ENCODE data around the gene MRPL36.
A peak's percentile ranks its signal among the peaks of the same experiment; 100 is the strongest.

The MRPL36 gene

DNA sequence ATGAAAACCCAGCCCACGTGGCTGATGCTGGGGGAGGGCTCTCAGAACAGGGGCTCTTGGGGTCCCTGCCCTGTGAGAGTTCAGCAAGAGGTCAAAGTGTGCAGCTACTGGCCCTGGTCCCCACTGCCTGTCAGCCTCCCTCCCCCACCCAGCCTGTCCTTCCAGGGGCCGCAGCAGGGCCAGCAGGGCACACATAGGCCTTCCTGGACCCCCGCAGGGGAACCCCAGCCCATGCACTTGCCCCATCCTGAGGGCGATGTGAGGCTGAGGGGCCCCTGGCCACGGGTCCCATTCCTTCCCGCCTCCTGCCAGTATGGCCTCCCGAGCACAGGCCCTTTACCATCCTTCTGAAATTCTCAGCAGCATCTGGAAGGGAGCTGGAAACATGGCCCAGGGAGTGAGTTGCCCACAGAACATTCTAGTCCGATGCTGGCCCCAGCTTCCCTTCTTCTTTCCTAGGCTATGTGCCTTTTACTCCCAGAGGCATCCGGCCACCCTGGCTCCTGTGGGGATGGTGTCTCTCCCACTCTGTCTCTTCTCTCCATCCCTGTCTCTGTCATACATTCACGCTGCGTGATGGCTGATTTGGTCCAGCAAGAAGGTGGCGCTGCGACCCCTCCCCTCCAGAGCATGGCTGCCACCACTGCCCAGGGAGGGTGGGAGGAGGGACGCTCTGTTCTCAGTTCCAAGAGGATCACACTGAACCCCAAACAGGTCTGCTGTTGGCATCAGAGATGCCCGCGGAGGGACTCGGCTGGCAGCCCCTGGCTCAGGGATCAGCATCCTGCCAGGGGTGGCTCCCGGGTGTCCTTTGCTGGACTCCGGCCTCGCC lies 19.6 kb downstream of the MRPL36 start:
- DNase-seq, result no peak

DNA sequence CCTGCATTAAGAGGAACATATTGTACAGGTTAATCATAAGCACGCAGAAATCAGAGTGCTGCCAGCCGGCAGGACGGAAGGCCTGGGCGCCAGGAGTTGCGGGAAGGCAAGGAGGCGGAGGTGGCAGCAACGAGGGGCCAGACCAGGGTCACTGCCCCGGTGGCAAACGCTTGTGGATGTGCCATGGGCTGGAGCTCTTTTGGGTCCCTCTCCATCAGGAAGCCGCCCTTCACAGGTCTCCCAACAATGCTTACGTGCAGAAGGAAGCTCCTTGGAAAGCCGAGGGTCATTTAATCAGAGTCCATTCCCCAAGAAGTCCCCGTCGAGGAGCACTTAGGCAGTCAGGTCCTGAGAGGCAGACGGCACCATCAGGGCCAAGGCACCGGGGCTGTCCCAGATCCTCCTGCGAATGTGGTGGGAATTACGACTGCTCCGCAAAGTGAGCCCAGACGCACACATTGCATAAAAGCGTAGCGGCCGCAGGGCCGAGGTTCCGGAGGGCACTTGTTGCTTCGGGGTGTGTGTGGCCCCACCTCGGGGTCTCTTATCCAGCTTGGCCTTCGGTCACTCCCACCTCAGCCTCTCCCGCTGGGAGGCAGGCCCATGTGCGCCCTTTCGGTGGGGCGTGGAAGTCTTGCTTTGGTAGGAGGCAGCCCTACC lies 20.5 kb downstream of the MRPL36 start:
- DNase-seq, result no peak

DNA sequence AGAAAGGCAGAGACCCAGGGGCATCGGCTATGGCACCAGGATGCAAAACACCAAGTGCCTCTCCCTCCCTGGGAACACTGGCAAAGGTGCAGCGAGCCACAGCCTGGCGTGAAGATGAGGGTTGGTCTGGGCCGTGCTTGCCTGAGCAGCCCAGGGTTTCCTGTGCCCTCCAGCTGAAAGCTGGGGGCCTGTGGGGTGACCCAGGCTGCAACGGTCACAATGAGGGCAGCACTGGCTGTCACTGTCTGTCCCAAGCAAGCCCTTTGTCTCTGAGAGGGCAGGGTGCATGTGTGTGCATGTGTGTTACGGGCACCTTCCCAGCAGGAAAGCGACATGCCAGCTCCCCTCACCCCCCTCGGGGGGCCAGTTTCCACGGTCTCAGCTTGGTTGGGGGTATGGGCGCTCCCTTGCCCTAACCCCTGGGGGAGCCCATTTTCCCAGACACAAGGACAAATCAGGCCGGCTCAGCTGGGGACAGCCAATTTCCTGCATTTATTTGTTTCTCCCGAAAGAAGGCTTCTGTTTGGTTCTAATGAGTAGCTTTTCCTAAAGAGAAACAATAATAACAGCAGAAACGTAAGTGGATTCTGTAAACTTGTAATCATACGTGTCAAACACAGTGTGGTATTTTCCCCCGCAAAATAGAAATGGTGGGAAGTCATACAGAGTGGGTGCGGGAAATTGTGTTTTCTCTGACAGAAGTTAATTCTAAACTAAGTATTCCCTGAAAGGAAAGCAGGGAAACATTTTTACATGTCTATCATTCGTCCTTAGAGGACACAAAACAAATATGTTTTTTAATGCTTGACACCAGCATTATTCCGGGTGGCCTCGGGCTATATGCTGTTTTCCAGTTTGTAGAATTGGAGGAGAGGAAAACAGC lies 21.3 kb downstream of the MRPL36 start:
- DNase-seq, result no peak

DNA sequence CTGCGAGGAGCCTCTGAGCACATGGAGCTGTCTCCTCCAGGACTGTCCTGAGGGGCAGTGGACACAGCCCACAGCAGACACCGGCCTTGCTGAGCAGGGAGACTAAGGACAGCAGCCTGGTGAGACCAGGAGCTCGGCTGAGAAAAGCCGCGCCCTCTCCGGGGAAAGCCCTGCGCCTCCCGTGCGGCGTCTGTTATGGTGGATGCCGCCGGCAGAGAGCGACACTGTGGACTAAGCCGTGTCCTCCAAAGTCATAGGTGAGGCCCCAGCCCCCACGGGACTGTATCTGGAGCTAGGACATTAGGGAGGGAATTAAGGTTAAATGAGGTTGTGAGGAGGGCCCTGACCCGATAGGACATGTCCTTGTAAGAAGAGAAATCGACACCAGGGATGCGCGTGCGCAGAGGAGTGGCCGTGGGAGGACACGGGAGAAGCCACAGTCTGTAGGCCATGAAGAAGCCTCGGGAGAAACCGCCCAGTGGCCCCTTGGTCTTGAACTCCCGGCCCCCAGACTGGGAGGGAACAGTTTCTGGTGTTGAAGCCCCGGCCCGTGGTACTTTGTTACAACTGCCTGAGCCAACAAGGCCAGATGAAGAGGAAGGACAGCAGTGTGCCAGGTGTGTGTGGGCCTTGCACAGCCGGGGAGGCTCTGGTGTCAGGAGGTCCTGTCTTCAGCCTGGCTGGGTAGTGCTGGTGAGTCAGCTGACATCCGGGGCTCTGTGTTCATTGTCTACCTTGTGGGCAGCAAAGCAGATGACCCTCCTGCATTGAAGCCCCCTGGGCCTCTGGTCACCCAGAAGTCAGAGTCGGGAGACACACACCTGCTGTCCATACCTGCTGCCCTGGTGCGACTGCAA lies 22.1 kb downstream of the MRPL36 start:
- no peak for DNase-seq

DNA sequence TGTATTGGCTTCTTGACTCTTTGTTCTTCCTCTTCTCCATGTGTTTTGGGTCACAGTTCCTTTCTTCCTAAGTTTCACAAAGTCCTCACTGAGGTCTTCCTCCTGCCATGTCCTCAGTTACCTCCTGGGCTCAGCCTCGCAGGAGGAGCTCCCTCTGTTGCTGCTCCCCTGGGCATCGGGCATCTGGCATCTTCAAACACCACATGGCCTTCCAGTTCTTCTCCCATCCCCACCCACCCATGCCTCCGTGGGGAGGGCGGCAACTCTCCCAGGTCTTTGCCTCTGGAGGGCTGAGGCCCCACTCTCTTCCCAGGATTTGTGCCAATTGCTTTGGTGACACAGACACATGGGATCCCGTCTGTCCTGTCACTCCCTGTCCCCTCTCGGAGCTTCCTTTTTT lies 22.8 kb downstream of the MRPL36 start:
- DNase-seq, result no peak

DNA sequence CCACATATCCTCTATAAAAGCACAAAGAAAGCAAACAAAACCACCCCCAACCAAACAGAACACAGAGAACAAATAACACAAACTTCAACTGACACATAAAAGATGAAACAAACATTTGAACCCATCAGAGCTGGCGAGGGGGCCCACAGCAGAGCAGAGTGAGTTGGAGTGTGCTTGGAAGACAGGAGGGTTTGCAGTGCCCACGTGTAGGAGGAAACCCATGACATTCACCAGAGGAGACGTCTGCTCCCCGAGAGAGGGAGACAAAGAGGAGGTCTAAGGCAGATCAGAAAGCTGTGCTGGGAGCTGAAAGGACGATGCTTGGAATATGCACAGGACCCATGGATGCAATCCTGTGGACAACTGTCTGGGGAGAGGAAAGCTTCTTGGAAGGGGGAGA lies 27.0 kb downstream of the MRPL36 start:
- no peak for DNase-seq

DNA sequence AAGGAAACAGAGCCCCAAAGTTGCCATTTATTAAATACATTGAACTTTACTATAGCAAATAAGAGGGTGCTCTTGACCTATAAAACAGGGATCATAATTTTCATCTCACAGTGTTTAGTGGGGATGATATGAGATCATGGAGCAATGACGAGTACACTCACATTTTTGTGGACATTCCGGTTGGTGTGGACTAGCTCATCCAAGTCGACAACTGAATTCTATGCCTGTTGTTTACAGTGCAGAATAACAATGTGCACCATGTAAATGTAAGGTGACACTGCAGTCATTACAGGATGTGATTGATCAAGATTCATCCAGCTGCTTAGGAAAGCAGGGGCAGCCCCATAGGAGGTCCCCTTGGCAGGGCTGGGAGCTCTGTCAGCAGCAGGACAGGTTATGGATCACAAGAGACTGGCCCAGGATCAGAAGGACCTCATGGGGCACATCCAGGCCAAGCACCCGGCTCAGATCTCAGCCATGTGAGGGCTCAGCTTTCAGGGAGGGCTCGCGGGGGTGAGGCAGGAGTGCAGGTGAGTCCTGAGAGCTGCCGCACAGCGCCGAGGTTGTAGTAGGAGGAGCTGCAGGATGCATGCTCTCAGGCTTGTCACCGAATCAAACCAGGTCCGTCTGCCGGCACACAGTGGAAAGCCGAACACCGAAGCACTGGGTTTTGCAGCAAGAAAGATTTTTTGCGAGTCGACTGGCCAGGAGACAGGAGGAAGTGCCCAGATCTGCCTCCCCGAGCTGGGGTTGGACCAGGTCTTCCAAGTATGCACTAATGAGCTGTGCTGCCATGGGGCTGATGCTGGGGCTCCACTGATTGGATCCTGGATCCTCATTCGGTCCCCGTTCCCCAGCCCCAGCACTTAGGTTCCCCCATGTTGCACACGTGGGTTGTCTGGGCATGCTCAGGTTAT lies 28.2 kb downstream of the MRPL36 start:
- DNase-seq, result no peak

DNA sequence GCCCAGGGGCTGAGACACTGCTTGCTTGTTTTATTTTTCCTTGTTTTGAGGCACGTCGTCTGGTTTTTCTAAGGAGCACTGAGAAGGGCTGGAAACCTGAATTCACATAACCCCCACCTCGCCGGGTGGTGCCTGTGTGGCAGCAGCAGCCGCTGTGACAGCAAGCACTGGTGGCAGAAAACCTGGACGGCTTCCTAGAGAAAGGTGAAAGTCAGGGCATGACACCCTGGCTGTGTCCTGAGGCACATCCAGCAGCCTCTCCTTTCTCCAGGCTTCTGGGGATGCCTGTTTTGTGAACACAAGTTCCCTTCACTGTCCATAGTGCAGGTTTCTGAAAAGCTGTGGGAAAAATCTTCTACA lies 29.2 kb downstream of the MRPL36 start:
- DNase-seq, result no peak

DNA sequence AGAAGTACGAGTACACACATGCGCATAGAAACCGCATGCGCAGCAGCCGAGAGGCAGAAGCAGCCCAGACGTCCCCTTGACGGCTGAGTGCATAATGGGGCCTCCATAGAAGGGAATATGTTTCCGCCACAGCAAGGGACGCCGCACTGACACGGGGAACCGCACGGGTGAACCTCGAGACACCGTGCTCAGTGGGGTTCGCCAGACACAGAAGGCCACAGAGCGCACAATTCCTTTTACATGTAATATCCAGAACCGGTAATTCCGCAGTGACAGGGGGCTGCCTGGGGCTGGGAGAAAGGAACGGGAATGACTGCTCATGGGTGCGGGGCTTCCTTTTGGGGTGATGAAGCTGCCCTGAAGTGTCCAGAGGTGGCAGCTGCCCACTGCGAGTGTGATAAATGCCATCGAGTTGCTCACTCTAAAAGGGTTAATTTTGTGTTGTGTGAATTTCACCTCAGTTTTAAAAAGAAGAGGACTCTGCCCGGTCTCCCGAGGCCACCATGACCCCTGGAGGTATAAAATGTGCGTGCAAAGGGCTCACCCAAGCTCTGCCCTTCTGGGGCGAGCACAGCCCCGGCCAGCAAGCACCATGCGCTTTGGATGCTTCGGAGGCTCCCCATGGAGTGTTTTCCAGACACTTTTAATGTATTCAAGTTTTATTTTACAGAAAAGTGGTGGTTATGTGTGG lies 29.7 kb downstream of the MRPL36 start:
- DNase-seq, result no peak

DNA sequence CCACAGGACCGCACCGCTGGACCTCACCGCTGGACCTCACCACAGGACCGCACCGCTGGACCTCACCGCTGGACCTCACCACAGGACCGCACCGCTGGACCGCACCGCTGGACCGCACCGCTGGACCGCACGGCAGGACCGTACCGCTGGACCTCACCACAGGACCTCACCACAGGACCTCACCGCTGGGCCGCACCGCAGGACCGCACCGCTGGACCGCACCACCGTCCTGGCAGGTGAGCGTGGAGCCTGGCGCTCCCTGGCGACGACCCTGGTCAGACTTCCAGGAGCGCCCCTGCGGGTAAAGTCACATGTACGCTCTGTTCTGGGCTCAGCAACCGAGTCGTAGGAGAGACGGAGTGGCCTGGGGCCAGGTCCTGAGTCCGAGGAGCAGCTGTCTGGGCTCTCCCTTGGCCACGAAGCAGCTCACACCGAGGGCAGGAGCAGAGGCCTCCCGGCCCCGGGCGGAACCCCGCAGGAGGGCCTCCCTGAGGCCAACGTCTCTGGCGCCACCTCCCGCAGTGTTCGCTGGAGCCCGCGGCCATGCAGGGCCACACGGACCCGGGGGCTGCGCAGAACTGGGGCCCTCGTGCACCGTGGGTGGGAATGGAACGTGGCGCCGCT lies 30.5 kb downstream of the MRPL36 start:
- DNase-seq, result no peak

DNA sequence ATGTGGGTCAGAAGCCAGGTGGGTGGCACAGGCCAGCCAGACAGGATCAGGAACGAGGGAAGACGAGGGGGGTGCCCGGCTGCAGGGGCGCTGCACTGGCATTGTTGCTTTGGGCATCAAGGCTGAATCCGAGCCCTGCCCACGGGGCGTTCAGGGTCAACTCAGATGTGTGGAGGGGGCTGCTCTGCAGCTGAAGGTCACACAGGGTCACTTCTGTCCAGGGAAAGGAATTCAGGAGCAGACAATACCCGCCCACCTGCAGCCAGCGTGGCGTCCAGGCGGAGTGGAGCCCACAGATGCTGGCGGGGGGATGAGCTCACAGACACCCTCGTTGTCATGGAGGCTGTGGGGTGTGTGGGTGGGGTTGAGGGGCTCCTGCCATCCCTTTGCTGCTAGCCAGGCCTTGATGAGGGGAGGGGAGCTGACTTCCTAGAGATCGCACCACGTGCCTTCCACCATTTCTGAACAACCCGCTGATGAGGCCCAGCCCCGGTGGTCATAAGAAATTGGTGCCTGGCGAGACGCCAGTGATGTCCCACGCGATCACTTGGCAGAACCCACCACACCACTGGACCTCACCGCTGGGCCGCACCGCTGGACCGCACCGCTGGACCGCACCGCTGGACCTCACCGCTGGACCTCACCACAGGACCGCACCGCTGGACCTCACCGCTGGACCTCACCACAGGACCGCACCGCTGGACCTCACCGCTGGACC lies 31.2 kb downstream of the MRPL36 start:
- DNase-seq, result no peak

DNA sequence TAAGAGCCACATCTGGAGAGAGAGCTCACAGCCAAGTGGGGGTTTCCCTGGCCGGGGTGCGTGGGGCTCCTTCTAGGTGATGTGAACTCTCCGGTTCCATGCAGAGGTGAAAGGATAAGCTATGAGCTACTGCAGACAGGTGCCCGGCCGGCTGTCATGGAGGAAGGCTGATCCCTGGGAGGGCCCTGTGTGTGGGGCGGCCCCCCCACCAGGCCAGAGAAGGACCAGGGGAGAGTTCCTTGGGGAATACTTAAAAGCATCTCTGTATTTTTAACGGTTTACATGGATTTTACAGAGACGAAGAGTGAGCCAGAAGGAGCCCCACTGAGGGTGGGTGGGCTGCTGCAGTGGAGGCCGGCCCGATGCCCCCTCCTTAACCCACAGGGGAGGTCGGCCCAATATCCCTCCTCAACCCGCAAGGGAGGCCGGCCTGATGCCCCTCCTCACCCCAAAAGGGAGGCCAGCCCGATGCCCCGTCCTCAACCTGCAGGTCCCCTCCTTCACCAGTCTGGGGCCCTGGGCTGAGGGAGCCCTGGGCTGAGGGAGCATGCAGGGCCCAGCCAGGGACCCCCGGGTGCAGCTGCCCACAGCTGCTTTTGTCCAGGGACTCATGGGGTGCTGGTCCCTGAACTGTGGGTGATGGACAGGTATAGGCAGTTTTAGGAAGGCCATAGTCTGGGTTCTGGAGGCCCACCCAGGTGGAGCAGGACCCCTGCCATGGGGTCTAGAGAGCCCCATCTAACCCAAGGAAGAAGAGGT lies 31.9 kb downstream of the MRPL36 start:
- DNase-seq, result no peak

DNA sequence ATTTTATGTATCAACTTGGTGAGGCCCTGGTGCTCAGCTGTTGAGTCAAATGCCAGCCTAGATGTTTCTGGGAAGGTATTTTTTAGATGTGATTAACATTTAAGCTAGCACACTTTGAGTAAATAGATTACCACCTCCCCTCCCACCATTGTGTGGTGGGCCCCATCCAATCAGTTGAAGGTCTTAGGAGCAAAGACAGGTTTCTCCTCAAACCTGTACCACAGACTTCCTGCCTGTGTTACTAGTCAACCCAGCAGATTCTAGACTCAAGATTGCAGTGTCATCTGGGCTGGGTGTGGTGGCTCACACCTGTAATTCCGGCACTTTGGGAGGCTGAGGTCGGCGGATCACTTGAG lies 33.8 kb downstream of the MRPL36 start:
- no peak for DNase-seq

DNA sequence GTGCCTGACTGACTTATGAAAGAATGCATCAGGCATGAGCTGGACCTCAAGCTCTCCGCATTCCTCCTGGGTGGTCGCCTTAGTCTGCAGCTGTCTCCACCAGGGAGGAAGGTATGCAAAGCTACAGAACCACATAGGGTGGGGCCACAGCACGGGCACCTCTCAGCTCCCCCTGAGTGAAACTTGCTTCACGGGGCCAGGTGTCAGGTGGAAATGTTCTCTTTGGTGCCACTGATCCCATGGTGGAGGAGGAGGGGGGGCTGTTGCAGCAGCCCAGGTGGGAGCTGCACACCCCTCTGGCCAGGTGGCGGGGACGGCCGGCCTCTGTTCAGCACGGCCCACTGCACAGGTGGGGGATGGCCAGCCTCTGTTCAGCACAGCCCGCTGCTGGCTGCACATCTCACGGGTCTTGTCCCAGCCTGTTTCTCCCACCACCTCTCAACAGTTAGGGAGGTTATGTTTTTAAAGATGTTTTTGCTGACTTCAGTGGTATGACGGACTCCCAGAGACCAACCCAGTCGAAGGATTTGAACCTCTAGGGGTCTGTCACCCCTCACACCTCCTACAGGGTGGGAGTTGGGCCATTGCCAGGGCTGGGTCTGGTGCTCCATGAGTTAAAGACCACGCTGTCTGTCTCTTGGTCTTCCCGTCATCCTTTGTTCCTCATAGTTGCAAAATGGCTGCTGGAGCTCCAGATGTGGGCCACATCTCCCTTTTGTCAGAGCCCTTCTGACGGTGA lies 34.3 kb downstream of the MRPL36 start:
- peak; percentile 12 for DNase-seq

DNA sequence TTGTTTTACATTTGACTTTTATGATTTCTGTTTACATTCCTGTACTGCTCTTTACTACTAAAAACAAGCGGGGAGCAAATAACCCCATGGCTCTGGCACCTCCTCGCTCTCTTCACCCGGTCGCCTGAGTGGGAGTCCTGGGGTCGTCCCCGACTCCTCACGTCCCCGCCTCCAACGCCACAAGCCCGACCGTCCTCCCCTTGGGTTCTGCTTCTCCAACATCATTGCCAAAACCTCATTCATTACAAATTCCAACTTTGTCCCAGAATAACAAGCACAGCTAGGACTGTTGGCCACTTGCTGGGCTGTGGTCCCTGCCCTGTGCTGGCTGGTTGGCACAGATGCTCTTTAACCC lies 35.1 kb downstream of the MRPL36 start:
- DNase-seq, result peak; percentile 16

DNA sequence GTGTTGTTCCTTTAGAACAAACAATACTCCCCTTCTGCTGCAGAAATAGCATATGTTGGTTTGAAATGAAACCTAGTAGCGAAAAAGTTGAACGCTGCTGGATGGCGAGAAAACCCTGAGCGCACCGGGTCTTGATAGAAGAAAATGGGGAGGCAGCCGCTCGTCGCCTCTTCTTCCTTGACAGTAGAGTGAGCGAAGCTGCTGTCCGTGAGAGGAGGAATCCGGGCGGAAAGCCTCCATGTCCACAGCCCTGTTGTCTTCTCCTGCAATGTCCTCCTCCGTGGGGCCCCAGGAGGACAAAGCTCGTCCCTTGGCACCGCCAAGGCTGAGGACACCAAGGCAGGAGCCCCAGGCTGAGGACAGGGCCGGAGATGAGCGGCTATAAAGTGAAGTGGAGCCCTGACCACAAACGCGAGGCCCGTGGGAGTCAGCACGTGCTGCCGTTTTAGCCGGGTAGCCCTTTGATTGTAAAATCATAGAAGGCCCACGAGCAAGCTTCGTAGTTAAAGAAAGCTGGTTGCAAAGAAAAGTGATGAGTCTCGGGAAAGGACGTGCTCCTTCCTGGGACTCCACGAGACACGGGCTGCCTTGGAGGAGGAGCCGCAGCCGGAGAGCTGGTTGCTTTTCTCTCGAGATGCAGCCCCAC lies 35.6 kb downstream of the MRPL36 start:
- DNase-seq, result peak; percentile 14

DNA sequence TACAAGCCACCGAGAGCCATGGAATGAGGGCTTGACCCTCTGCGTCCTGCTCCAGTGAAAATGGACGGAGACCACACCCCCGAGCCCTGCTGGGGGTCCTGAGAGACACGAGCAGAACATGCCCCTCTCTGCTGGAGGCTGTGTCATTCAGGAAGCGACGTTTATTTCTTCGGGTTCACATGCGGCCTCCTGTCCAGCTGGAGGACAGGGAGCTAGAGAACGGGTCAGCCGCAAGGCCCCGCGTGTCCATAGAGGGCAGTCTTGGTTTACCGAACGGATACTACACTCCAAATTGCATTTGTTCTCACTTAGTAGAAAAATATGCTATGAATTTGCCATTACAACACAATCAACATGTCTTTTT lies 36.1 kb downstream of the MRPL36 start:
- peak; percentile 56 for DNase-seq

Data from femur (tissue), 1 donor.